Fibroblast of the aortic adventitia (primary cell): ENCODE data around the gene ZBTB46. TPM values are rescaled to one million over a fixed set of nuclear protein-coding genes. Genes with fewer than 3 reads are reported as not detected.

Experiments used
- DNase-seq: peaks from one replicate; pipeline ENCODE4 v3.0.0-alpha.2; 2010; ENCODE audit warnings: low read depth
- H3K4me3 ChIP-seq: 2 replicates; pipeline ENCODE4 v1.5.1; 2011; ENCODE audit warnings: low read depth, mild to moderate bottlenecking, control low read depth, low read length, moderate library complexity
- CTCF ChIP-seq: IDR thresholded peaks from 2 replicates; pipeline ENCODE4 v1.5.1; 2011; ENCODE audit warnings: mild to moderate bottlenecking, low read length, control low read depth, inconsistent platforms; ENCODE audit not compliant: insufficient read depth
- total RNA-seq: library from RNA; depleted of rRNA; stranded (reverse); fragments of >200 nt; gene quantifications from 2 replicates; pipeline ENCODE4 v1.2.3, GENCODE V29; 2012; ENCODE audit warnings: low replicate concordance

ZBTB46 gene
- total RNA-seq, 1 donor: 1.1 TPM

GRCh38 chr20:63766695-63767426, 64.2 kb downstream of the ZBTB46 start:
- no peak for DNase-seq
- TF ChIP-seq CTCF: no peak
- no peak overlapping the region for H3K4me3 ChIP-seq

GRCh38 chr20:63765902-63766301, 65.2 kb downstream of the ZBTB46 start:
- TF ChIP-seq CTCF: no peak
- H3K4me3 ChIP-seq: no peak overlapping the region

GRCh38 chr20:63765082-63765873, 65.8 kb downstream of the ZBTB46 start:
- H3K4me3 ChIP-seq: no peak overlapping the region
- DNase-seq: no peak
- no peak for TF ChIP-seq CTCF

More at GRCh38 chr20:63765902-63766301, 65.2 kb downstream of the ZBTB46 start:
- no peak for DNase-seq

- TF ChIP-seq CTCF: no peak
- H3K4me3 ChIP-seq: no peak overlapping the region
- no peak for DNase-seq
These were observed 71.6 kb downstream of the ZBTB46 start for GRCh38 chr20:63759377-63759901.

- H3K4me3 ChIP-seq: no peak overlapping the region
- DNase-seq: no peak
- no peak for TF ChIP-seq CTCF
These were observed 72.9 kb downstream of the ZBTB46 start for GRCh38 chr20:63758152-63758551.

GRCh38 chr20:63756648-63756991, 74.4 kb downstream of the ZBTB46 start:
- DNase-seq: no peak
- no peak for TF ChIP-seq CTCF
- H3K4me3 ChIP-seq: no peak overlapping the region
